SHP77 (cell line): Measurements from ENCODE around the gene ALG5.

Experiments used
- DNase-seq, 2 experiments: peaks; one replicate each; lab custom pipeline; 2025; lab: John Stamatoyannopoulos, UW

ALG5 gene

DNA sequence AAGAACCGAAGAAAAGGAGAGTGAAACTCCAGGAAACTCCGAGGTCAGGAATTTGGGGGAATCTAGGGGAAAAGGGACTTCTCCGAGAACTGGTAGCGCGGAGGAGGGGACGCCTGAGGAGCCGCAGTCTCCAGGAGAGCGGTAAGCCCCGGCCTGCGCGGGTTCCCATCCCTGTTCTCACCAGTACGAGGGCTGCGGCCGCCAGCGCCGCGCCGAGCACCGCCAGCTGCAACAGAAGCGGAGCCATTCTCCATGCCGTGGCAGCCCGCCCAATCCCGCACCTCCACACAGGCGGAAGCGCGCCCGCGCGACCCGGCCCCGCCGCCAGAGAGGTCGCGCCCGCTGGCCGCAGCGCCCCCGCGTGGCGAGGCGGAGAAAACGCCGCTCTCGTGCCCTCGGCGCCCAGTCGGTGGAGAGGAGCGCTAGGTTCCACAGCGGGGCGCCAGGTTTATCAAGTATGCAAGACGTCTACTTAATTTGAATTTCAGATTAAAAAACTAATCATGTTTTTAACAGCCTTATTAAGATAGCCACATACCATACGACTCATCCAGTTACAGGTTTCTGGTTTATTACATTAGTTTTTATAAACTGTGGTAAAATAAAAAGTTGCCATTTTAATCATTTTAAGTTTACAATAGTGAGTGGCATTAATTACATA is at the start of gene ALG5:
Gene ALG5 (minus strand): TSS at position 287 of the 661 bp plus-strand sequence. CDS start 40 bp downstream, at position 247.
- peak; percentile 69 to 82 for DNase-seq

DNA sequence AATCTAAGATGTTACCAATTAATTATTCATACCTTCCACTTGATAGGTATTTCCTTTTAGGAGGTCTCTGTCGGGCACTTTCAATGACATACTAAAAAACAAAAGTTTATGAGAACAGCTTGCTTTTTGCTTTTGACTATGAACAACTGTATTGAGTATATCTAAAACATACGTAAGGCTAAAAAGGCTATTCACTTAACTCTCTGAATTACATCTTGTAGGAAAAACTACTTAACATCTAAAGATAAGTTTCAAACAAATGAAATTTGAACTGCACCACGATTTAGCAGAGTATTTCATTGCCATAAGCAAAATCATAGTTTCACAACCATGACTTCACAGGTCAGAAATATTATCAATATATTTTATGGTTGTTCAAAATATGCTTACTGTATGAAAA is 48.7 kb upstream of the ALG5 start:
- no peak for DNase-seq

DNA sequence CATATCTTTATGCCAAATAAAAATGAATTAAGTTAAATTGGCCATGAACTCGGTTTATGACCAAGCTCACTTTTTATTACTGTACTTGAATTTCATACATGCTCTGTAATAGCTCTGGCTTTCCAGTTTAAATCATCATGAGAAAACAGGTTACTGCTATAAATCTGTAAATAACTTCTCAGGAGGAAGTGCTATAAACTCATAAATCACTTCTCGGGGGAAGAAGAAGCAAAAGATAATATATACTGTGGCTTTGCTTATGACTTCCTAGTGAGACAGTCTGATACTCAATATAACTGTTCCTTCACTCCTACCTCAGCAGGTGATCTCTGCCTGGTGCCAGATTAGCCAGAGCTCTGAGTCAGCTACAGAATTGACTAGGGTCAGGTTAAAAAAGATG is 47.9 kb upstream of the ALG5 start:
- no peak for DNase-seq

- DNase-seq, result no peak
These were observed 46.9 kb upstream of the ALG5 start for GRCh38 chr13:37046062-37046461.

DNA sequence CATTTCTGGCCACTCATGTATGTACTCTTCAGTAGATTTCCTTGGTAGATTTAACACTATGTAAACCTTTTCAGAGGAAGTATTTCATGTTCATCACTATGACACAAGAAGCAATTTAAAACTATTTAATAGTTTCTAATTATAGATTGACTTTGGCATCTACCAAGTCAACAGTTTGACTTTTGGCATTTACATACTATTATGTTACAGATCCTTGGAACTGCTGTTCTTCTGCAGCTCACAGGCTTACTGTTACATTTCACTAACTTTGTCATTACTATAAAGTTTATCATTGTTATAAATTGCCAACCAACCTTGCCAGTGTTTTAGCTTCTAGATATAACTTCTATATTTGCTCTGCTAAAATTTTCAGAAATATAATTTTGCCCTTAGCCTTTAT is 41.6 kb upstream of the ALG5 start:
- no peak for DNase-seq

GRCh38 chr13:37039896-37040295 is 40.8 kb upstream of the ALG5 start:
- no peak for DNase-seq

- no peak for DNase-seq
These were observed 38.1 kb upstream of the ALG5 start for GRCh38 chr13:37037241-37037640.

- DNase-seq, result no peak
These were observed 30.5 kb upstream of the ALG5 start for GRCh38 chr13:37029617-37030016.

DNA sequence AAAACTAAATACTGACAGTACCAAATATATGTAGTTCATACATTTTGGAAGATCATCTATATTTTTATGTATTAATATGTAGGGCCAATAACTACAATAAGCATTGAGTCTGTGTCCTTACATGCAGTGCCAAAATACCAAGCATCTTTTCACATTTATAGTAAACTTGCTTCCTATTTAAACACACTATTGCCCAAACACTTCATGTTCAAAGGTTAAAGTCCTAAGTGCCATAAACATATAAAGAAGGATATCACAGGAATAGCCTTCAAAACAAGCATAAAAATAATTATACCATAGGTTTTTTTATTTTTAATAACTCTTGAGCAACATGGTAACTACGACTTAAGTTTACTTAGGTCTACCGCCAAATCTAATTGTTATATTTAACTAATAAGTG is 28.5 kb upstream of the ALG5 start:
- DNase-seq, result no peak

- no peak for DNase-seq
These were observed 27.6 kb upstream of the ALG5 start for GRCh38 chr13:37026771-37027170.

GRCh38 chr13:37023871-37024270 is 24.7 kb upstream of the ALG5 start:
- DNase-seq, result no peak

DNA sequence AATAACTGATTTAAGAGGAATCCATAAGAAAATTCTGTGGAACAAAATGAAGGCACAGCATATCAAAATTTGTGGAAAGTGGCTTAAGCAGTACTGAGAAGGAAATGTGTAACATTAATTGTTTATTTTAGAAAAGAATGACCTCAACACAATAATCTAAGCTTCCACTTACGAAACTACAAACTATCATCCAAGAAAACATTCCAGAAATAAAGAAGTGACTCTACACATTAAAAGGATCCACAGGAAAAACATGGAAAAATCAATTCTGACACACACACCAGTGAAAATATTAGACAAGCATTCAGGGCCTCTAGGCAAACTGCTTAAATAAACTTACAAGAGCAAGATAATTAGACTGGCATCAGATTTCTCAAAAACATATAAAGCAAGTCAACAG is 15.5 kb upstream of the ALG5 start:
- DNase-seq, result no peak

GRCh38 chr13:37011788-37012187 is 12.6 kb upstream of the ALG5 start:
- DNase-seq, result no peak

- no peak for DNase-seq
These were observed 11.9 kb upstream of the ALG5 start for GRCh38 chr13:37011002-37011401.

DNA sequence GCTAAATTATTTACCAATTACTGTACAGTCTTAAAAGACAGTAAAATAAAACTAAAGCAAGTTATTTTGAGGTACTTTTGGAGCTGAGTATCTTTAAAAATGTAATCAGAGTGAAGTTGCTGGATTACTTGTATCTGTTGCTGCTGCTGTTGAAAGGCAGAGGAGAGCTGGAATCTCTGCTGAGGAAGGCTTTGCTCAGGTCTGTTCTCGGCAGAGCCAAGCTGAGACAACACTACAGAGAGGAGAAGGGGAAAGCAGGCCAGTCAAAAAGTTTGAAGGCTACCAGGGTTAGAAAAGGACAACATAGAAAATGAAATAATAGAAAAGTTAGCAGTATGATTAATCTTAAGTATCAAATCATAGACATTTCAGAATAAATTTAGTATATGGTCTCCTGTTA is 11.3 kb upstream of the ALG5 start:
- no peak for DNase-seq

- no peak for DNase-seq
These were observed 10.6 kb upstream of the ALG5 start for GRCh38 chr13:37009692-37010091.

GRCh38 chr13:37001921-37002250 is 2.7 kb upstream of the ALG5 start:
- DNase-seq, result no peak

GRCh38 chr13:36998624-36999041 is 507 bp downstream of the ALG5 start:
- peak; percentile 6 to 8 for DNase-seq

DNA sequence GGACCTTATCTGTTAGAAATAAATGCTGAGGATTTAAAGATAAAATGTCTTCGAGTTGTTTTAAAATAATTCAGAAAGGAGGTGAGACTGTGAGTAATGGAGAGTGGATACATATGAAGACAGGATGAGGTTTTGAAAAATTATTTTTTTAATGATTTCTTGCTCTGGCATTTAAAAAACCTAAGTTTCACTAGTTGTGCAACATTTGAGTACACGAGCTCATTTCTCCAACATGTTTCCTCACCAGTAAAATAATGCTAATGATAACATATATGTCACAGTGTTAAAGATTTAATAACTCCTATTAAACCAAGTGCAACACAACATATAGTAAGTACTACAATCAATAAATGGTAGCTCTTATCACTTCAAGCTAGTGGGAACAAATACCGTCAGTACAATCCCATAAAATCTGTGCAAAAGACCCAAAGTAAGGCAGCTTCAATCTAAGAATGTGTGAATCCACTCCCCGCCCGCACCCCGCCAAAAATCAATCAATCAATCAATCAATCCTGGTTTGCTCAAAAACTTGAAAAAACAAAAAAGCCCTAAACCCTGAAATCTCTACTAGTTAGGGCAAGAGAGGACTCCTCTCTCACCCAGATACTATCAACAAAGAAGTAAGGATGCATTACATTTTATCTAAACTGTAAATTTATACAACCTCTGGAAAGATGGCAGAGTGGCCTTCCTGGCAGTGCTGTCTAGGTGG is 1.3 kb downstream of the ALG5 start:
- DNase-seq, result no peak

- no peak for DNase-seq
These were observed 6.8 kb downstream of the ALG5 start for GRCh38 chr13:36992362-36992761.

DNA sequence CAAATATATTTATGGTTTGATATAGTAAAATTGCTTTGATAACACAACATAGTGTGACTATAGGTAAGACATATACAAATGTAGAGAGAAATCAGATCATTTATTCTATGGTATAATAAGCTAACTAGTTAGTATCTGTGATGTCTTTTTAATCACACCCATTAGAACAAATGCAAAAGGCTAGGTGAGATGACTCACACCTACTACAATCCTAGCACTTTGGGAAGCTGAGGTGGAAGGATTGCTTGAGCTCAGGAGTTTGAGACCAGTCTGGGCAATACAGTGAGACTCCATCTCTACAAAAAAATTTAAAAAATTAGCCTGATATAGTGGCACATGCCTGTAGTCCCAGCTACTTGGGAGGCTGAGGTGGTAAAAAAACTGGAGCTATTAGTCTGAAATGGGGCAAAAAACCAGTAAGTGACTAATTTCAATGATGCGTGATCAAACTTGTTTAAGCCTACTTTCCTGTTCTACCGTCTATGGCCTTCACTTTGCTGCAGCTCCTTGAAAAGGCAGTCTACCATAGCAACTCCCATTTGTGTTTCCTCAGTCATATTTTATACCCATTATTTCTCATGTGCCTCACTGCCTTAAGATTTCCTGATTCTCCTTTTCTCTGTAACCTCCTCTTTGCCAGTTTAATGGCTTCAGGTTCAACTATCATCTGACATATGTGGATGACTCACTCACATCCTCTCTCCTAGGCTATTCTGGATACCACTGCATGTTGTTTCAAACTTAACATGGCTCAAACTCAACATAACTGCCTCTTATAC is 12.5 kb downstream of the ALG5 start:
- no peak for DNase-seq

GRCh38 chr13:36981156-36981743 is 17.9 kb downstream of the ALG5 start:
- peak; percentile 26 to 55 for DNase-seq
